Activated CD4-positive, alpha-beta T cell treated with anti-CD3 and anti-CD28 coated beads, Interleukin-2, amount 50 U/mL, for 16 hours (primary cell): ENCODE results near the gene PTPRM.

Experiments
- DNase-seq: peaks from one replicate; pipeline ENCODE4 v3.0.0-alpha.2; 2020

PTPRM gene

GRCh38 chr18:7914834-7915670 is 347.9 kb downstream of the PTPRM start:
- DNase-seq = no peak

GRCh38 chr18:7918701-7919100 is 351.6 kb downstream of the PTPRM start:
- DNase-seq = no peak

- DNase-seq = no peak
Observed at GRCh38 chr18:7919565-7919964, 352.4 kb downstream of the PTPRM start.

DNA sequence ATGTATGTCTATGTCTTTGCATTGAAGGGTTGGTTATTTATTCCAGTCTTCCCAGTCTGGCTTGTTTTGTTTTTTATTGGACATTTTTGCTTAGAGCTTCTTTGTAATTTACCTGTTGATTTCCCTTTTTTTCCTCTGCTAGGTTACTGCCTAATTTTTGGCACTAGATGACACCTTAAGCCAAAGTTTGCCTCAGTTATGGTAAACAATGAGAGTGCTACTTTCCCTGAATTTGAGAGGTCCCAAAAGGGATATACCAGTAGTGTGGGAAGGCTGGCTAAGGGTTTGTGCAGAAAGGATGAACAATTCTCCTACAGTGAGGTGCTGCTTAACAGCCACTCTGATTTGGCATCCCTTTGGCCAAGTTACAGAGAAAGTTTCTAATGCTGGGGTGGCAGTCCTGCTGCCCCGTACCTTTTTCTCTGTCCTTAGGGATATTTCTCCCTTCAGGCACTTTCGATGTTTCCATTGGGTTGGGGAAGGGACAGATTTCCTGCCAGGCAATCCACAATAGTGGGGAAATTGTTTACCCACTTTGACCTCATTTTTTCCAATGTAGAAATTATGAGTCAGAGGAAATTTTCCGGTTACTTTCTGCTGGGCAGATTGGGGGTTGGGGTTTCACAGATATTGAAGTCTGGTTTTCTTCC is 354.9 kb downstream of the PTPRM start:
- DNase-seq = no peak

DNA sequence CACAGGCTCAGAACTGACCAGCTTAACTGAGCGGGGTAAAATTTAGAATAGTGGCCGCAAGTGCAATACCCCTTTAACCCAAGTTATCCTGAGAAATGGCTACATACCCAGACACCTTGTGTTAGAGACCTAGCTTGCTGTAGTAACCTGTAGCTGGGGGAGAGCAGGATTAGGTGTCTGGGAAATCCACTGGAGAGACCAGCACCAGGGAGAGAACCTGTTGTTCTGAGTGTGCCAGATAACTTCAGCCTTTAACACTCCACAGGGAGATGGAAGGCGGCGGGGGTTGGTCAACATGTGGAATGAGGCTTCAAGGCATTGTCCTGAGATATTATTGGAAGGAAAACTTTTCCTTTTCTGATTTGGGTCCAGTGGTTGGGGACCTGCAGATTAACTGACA is 356.0 kb downstream of the PTPRM start:
- no peak for DNase-seq

GRCh38 chr18:7924616-7925015 is 357.5 kb downstream of the PTPRM start:
- no peak for DNase-seq

DNA sequence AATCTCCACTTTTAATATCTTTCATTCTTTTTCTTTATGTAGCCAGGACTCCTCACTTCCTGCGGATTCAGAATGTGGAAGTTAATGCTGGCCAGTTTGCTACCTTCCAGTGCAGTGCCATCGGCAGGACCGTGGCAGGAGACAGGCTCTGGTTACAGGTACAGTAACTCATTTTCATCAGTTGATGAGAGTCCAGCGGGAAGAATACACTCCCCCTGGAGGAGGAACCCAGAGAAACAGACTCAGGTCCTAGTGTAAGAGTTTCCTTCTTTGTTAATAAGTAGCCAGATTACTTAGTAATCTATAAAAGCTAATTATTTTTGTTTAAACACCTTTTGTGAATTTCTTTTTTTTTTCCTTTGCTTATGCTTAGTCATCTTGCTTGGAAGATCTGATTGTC is 359.4 kb downstream of the PTPRM start:
- DNase-seq = no peak

DNA sequence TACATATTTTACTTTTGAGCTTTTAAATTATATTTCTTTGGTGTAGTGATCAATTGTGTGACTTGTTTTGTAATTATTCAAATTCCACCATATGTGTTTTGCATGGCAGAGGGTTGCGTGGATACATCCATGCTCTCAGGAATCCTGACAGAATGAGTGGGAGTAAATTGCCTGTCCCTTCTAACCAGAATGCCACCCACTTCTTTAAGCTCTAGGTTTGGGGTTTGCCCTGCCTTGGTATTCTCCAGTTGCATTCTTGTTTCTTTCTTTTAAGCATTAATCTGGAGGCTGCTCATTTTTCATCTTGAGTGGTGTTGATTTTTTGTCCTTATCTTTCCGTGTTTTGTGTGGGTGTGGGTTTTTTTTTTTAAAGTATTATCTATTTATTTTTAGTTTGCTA is 360.0 kb downstream of the PTPRM start:
- no peak for DNase-seq

GRCh38 chr18:7931763-7932162 is 364.6 kb downstream of the PTPRM start:
- no peak for DNase-seq

- DNase-seq = no peak
Observed at GRCh38 chr18:7937268-7937667, 370.2 kb downstream of the PTPRM start.

DNA sequence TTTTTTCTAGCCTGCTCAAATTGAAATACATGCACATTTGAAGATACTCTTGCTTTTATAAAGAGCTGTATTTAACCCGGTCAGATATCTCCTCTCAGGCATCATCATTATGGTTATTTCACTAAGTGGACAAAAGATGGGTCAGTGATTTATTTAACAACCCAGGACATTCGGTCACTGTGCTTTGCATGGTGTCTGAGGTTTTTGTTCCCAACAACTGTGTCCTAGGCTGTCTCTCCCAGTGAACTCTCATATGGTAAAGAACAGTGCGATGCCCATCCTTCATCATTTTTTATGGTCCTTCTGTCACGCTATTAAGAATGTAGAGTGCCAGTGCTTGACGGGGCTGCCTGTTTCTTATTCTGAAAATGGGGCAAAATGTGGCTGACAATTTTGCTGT is 372.4 kb downstream of the PTPRM start:
- DNase-seq = no peak

DNA sequence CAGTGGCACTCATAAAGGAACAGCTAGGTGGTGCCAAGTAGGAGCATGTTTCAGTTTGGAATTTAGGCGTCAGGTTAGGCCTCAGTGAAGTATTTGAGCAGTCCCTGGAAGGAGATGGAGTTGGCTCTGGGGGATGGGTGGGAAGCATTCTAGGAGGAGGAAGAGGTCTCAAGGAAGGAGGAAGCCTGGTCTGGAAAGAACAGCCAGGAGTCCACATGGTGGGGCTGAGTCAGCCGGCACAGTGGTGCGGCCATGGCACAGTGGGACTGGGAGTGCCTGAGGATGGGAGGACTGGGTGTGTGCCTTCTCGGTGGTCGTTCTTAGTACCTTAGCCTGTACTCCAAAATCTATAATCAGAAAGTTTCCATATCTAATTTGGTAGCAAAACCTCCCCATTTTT is 373.3 kb downstream of the PTPRM start:
- no peak for DNase-seq

- no peak for DNase-seq
Observed at GRCh38 chr18:7940971-7941370, 373.9 kb downstream of the PTPRM start.

DNA sequence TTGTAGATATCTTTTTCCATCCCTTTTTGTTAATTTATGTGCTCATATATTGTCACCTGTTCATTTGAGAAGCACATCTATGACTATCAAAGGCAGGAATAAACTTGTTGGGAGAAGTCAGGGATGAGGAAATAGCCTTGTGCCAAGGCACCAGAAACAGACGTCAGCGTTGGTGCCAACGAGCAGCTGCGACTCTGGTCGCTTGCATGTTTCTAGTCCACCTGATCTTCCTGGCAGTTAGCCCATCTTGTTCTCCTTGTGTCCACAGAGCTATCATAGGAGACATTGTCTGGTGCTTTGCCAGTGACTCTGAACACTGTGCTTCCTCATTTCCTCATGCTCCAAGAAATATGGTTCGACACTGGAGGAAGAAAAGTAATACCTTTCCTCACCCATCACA is 374.4 kb downstream of the PTPRM start:
- no peak for DNase-seq

DNA sequence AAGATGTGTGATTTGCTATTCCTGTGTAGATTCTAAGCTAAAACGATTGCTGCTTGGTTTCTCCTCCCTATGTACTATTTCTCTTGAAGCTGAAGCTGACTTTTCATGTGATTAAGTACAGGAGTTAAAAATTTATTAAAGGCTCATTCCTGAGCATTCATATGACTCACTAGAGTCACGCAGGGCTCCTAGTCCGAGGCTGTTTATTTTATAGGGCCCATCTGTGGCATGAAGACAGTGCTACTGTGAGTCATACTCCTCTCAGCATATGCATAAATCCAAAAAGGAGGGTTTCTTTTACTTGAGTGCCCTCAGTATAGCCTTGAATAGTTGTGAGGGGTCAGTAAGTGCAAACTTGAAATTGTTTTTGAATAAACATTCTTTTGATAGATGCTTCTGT is 378.8 kb downstream of the PTPRM start:
- DNase-seq = no peak

DNA sequence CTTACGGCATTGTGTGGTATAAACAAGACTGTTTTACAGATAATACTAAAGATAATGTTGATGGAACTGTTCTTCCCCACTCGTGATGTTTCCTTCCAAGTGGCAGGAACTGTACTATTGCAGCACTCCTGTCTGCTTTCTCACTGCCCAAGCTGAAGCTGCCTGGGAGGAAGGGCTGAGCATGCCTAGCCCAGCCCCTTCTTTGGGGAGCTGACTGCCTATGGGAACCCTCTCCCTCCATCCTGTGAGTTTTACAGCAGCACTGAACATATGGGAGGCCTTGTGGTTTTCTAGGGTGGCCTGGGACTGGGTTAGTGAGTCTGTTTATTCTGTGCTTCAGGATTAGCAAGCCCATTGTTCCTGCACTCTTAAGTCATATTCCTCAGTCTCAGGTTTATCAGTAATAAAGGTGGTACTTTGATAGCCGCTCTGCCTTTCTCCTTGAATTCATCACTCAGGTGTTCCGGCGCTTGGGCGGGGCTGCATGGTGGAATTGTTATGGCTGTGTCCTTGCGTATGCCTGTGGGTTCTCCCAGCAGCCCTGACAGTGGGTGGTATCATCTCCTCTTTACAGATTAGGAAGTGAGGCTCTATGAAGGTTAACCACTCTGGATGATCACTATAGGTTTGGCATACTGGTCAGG is 379.7 kb downstream of the PTPRM start:
- peak; percentile 27 for DNase-seq

DNA sequence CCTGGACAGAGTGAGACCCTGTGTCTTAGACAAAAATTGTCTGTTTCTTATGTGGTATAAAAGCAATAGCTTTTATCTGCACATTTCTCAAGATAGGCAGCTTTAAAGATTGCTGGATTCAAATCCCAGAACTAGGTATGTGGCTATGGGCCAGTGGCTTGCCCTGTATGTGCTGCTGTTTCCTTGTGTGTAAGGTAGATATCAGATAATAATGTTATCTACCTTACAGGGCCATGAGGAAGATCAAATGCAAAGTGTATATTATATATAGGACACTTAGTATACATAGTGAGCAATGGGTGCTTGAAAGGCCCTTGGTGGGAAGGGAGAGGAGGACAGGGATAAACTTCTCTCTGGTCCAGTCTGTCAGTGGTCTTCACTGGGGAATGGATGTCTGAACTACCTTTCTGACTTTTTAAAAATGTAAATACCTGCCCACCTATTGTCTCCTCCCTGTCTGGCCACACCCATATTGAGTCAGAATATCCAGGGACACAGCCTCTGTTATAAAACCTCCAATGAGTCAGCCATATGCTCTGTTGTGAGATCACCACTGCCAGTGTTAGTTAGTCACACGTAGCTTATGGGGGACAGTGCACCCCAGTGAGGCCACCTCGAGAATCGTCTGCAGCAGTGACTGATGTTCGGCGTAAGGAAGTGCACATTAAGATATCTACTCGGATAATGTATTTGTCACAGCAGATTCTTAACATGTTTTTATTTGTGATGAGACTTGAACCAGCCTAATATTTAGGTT is 383.4 kb downstream of the PTPRM start:
- peak; percentile 45 for DNase-seq

DNA sequence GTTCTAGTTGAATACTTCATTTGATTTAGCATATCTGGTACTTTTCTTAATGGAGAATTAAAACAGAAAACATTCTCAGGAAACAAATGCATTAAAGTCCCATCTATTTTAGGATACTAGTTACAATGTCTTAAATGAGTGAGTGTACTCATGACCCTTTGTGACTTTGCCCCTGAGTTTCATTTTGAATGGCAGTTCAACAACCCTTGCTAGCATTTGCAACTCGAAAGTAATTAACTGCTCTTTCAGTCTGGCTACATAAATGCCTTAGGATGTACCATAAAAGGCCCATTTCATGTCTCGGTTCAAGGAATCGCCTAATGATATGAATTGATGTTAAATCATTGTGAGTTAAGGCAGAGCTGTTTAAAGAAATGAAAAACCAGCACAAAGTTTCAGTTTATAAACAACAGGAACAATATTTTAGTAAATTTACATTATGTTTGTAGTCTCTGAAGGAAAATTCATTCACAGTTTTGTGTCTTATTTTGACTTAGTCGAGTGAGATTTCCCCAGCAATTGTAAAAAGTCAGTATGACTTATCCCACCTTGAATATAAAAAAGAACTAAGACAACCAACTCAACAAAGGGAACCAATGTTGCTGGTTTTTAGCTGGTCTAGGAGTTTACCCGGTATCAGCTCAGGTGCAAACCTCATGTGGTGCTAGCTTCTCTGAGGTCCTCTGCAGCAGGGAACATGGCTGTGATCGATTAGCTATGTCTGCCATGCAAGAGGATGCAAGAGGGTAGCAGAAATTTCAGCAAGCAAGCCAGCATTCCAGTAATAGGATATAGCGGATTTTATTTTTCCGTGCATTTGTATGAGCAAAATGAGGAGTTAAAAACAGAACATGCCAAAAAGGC is 386.2 kb downstream of the PTPRM start:
- DNase-seq = peak; percentile 63

DNA sequence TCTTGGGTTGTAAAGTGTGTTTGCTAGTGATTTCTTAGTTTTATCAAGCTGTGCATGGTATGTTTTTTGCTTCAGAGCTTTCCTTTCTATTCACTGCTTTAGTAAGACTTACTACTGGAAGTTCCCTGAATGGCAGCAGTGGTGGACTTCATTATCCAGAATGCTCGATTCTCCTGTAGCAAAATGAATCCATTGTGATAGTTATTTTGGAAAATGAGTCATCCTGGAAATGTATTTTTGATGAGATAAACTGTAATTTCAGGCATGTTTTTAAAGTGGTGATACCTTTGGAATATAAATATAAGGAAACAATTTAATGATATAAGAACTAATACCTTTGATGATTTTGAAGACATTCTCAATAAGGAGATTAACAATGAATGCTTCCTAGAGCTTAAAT is 387.1 kb downstream of the PTPRM start:
- DNase-seq = no peak

- no peak for DNase-seq
Observed at GRCh38 chr18:7955175-7955574, 388.1 kb downstream of the PTPRM start.

DNA sequence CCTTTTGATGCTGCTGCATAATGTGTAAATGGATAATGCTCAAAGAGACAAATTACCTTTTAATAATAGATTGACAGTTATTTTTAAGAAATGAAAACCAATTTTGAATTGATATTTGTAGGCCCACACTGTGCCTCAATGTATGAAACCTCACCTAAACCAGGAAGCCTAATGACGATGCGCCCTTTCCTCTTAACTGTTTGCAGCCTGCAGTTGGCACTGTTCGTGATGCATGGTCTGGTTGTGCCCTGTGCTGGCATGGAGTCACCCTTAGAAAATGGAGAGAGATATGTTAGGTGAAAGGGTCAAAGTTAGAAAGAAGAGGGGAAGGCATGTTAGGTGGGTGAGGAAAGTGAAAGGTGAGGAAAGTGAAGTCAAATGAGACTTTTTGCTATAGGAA is 390.2 kb downstream of the PTPRM start:
- no peak for DNase-seq
